K562 (cell line): Measurements from ENCODE around the gene ARG1. TPM values are rescaled to one million over a fixed set of nuclear protein-coding genes. Genes with fewer than 3 reads are reported as not detected.
A peak's percentile ranks its signal among the peaks of the same experiment; 100 is the strongest.

Experiments used
- ADNP ChIP-seq: fragments of 200-800 bp; sonication (Bioruptor generic); IDR thresholded peaks from 2 replicates; pipeline ENCODE4 v1.6.1; 2016; ENCODE audit warnings: missing genetic modification characterization, missing compliant biosample characterization
- ARNT ChIP-seq, 2 experiments: fragments of 450-650 bp; IDR thresholded peaks; 2 replicates each; pipeline ENCODE4 v1.6.1; 2016; ENCODE audit warnings: mild to moderate bottlenecking in 1 of 2
- COPS2 ChIP-seq: fragments of 450-650 bp; conservative IDR thresholded peaks from 2 replicates; pipeline ENCODE4 v1.6.1; 2016; ENCODE audit warnings: mild to moderate bottlenecking, moderate library complexity
- MTF1 ChIP-seq: fragments of 250-450 bp; sonication (Bioruptor Pico); IDR thresholded peaks from 2 replicates; pipeline ENCODE4 v1.9.0; 2021; ENCODE audit warnings: moderate library complexity, mild to moderate bottlenecking, inconsistent platforms, borderline replicate concordance
- POLR2A ChIP-seq: fragments of 450-650 bp; conservative IDR thresholded peaks from 2 replicates; pipeline ENCODE4 v1.6.1; 2016
- POLR3A ChIP-seq: IDR thresholded peaks from 2 replicates; pipeline ENCODE4 v1.6.1; 2011; ENCODE audit warnings: borderline replicate concordance, mild to moderate bottlenecking, moderate library complexity; ENCODE audit not compliant: insufficient read length, insufficient read depth; ENCODE audit errors: extremely low read depth
- ZBTB1 ChIP-seq: sonication (generic); formaldehyde crosslinking; IDR thresholded peaks from 2 replicates; pipeline ENCODE4 v1.8.1; 2023; ENCODE audit warnings: missing genetic modification reagents, low read depth, mild to moderate bottlenecking, borderline replicate concordance
- ZNF668 ChIP-seq: fragments of 250-450 bp; sonication (Bioruptor Pico); IDR thresholded peaks from 2 replicates; pipeline ENCODE4 v1.8.0; 2022; ENCODE audit warnings: mild to moderate bottlenecking, inconsistent platforms
- polyA plus RNA-seq, 8 experiments: library from polyadenylated mRNA; depleted of rRNA in 4 of 8; stranded (reverse) in 5 of 8; unstranded in 3 of 8; fragments of >200 nt; fragmentation: Nextera tagmentation in 2 of 8; fragmentation: Illumina TruSeq in 1 of 8; extraction: Ambion mirVana in 2 of 8; extraction: Trizol in 1 of 8; gene quantifications; 2 replicates each; pipeline versions ENCODE4 v1.2.1 to v1.2.3, GENCODE V29; 2011 to 2014; ENCODE audit warnings: inconsistent platforms in 1 of 8, missing spikeins in 1 of 8
- total RNA-seq, 7 experiments: library from RNA; depleted of rRNA in 6 of 7; stranded (reverse); fragments of >200 nt in 6 of 7; fragmentation: Illumina TruSeq in 2 of 7; extraction: Trizol in 2 of 7; gene quantifications; 2 replicates each; pipeline versions ENCODE4 v1.2.1 to v1.2.3, GENCODE V29; 2011 to 2021; ENCODE audit warnings: low replicate concordance in 1 of 7
- TF ChIP-seq, protein P1 (sequence below), 2 experiments: fragments of 200-800 bp in 1 of 2; sonication (Bioruptor generic) in 1 of 2; sonication (generic) in 1 of 2; formaldehyde crosslinking in 1 of 2; IDR thresholded peaks in 1 of 2; conservative IDR thresholded peaks in 1 of 2; 2 replicates each; pipeline versions ENCODE4 v1.5.0 to v1.6.1; 2016 to 2020; ENCODE audit warnings: missing compliant biosample characterization in 1 of 2, missing genetic modification characterization in 1 of 2, missing genetic modification reagents in 1 of 2
- TF ChIP-seq, protein P2 (sequence below), 2 experiments: fragments of 150-350 bp in 1 of 2; IDR thresholded peaks; 2 replicates each; pipeline ENCODE4 v1.6.1; 2012 to 2016; ENCODE audit warnings: low read depth in 2 of 2, low read length in 2 of 2, mild to moderate bottlenecking in 1 of 2, moderate library complexity in 1 of 2
- TF ChIP-seq, protein P3 (sequence below): sonication (generic); formaldehyde crosslinking; IDR thresholded peaks from 2 replicates; pipeline ENCODE4 v1.8.0; 2022; ENCODE audit warnings: mild to moderate bottlenecking, missing genetic modification reagents, borderline replicate concordance
- TF ChIP-seq, protein P4 (sequence below): fragments of 450-650 bp; IDR thresholded peaks from 2 replicates; pipeline ENCODE4 v1.6.1; 2014; ENCODE audit warnings: low read depth, mild to moderate bottlenecking, moderate library complexity, borderline replicate concordance
- TF ChIP-seq, protein P5 (sequence below): fragments of 250-450 bp; sonication (Bioruptor Pico); IDR thresholded peaks from 2 replicates; pipeline ENCODE4 v1.8.0; 2022; ENCODE audit warnings: moderate library complexity, mild to moderate bottlenecking, inconsistent platforms

ARG1 gene
- total and polyA plus RNA-seq, 9 of the 15 experiments (the other 6 are each of a cell fraction or from before 2014, with no cell fraction given) = 0.03 to 0.20 (median 0.08) TPM; not detected in 3

DNA sequence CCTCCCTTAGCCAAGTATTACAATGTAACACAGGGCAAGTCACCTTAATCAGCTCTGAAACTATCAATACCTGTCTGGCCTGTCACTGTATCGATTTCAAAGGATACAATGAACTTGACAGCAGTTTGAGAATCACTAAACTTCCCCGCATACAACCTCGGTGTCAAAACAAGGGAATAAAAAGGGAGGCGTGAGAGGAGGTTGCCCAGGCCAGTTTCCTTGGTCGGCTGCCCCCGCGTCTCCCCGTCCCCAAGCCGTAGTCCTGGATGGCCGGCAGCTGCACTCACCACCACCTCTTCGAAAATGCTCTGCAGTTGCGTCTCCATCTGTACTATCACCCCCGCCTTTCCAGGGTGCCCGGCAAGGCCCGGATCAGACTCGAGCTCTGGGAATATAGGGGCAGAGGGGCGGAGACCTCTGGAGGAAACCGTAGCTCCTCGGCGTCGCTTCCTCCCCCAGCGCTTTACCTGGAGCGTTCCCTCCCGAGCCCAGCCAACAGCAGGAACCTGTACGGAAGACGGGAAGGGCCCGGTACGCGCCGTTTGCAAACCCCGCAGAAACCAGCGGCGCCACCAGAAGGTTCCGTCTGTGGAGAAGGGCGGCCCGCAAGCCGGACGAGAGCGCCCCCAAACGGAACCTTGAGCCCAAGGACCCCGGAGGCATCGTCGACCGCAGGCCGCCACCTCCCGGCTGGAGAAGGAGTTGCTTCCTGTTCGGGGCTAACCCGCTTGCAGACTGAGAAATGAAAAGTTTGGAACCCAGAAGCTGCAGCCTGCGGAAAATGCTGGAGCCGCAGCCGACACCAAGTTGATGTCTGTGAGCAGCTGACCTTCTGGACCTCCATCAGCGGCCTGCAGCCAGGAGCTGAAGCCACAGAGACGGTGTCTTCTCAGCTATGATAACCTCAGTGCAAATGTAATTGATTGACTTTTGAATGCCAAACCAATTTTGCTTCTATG is 55.0 kb downstream of the ARG1 start, which contains the start of gene MED23 (continued):
- TF ChIP-seq, protein P1, sequence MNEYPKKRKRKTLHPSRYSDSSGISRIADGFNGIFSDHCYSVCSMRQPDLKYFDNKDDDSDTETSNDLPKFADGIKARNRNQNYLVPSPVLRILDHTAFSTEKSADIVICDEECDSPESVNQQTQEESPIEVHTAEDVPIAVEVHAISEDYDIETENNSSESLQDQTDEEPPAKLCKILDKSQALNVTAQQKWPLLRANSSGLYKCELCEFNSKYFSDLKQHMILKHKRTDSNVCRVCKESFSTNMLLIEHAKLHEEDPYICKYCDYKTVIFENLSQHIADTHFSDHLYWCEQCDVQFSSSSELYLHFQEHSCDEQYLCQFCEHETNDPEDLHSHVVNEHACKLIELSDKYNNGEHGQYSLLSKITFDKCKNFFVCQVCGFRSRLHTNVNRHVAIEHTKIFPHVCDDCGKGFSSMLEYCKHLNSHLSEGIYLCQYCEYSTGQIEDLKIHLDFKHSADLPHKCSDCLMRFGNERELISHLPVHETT (CRISPR knock-in tag; conservative IDR thresholded peaks at IDR 0.05 in 1 of 2, IDR thresholded peaks at IDR 0.05 in 1 of 2) = peak in 1 of 2 experiments; percentile 94; a peak in 2 of 4 replicates
- TF ChIP-seq MTF1 (no peak), POLR3A (no peak), POLR2A (peak; percentile 89), COPS2 (no peak), ZBTB1 (CRISPR knock-in tag) (peak; percentile 94), ADNP (peak; percentile 71), ARNT (IDR thresholded peaks at IDR 0.05) (peak; percentile 68 to 70; a peak in 3 of 4 replicates), ZNF668 (CRISPR knock-in tag) (no peak)
- TF ChIP-seq, protein P2, sequence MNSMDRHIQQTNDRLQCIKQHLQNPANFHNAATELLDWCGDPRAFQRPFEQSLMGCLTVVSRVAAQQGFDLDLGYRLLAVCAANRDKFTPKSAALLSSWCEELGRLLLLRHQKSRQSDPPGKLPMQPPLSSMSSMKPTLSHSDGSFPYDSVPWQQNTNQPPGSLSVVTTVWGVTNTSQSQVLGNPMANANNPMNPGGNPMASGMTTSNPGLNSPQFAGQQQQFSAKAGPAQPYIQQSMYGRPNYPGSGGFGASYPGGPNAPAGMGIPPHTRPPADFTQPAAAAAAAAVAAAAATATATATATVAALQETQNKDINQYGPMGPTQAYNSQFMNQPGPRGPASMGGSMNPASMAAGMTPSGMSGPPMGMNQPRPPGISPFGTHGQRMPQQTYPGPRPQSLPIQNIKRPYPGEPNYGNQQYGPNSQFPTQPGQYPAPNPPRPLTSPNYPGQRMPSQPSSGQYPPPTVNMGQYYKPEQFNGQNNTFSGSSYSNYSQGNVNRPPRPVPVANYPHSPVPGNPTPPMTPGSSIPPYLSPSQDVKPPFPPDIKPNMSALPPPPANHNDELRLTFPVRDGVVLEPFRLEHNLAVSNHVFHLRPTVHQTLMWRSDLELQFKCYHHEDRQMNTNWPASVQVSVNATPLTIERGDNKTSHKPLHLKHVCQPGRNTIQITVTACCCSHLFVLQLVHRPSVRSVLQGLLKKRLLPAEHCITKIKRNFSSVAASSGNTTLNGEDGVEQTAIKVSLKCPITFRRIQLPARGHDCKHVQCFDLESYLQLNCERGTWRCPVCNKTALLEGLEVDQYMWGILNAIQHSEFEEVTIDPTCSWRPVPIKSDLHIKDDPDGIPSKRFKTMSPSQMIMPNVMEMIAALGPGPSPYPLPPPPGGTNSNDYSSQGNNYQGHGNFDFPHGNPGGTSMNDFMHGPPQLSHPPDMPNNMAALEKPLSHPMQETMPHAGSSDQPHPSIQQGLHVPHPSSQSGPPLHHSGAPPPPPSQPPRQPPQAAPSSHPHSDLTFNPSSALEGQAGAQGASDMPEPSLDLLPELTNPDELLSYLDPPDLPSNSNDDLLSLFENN (IDR thresholded peaks at IDR 0.05; ENCODE audit: low read depth in 2 of 2, low read length in 2 of 2) = peak in 1 of 2 experiments; percentile 73; a peak in 1 of 4 replicates
- TF ChIP-seq, protein P3, sequence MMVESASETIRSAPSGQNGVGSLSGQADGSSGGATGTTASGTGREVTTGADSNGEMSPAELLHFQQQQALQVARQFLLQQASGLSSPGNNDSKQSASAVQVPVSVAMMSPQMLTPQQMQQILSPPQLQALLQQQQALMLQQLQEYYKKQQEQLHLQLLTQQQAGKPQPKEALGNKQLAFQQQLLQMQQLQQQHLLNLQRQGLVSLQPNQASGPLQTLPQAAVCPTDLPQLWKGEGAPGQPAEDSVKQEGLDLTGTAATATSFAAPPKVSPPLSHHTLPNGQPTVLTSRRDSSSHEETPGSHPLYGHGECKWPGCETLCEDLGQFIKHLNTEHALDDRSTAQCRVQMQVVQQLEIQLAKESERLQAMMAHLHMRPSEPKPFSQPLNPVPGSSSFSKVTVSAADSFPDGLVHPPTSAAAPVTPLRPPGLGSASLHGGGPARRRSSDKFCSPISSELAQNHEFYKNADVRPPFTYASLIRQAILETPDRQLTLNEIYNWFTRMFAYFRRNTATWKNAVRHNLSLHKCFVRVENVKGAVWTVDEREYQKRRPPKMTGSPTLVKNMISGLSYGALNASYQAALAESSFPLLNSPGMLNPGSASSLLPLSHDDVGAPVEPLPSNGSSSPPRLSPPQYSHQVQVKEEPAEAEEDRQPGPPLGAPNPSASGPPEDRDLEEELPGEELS (CRISPR knock-in tag) = peak; percentile 92; the same call in 1 of the 2 replicates
- TF ChIP-seq, protein P4, sequence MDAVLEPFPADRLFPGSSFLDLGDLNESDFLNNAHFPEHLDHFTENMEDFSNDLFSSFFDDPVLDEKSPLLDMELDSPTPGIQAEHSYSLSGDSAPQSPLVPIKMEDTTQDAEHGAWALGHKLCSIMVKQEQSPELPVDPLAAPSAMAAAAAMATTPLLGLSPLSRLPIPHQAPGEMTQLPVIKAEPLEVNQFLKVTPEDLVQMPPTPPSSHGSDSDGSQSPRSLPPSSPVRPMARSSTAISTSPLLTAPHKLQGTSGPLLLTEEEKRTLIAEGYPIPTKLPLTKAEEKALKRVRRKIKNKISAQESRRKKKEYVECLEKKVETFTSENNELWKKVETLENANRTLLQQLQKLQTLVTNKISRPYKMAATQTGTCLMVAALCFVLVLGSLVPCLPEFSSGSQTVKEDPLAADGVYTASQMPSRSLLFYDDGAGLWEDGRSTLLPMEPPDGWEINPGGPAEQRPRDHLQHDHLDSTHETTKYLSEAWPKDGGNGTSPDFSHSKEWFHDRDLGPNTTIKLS = peak; percentile 59; the same call in 1 of the 2 replicates
- TF ChIP-seq, protein P5, sequence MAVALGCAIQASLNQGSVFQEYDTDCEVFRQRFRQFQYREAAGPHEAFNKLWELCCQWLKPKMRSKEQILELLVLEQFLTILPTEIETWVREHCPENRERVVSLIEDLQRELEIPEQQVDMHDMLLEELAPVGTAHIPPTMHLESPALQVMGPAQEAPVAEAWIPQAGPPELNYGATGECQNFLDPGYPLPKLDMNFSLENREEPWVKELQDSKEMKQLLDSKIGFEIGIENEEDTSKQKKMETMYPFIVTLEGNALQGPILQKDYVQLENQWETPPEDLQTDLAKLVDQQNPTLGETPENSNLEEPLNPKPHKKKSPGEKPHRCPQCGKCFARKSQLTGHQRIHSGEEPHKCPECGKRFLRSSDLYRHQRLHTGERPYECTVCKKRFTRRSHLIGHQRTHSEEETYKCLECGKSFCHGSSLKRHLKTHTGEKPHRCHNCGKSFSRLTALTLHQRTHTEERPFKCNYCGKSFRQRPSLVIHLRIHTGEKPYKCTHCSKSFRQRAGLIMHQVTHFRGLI = 0 out of 2 replicates have a peak, but pooled peaks have one; percentile 39
